GM19099 (cell line): ENCODE results near the gene SOX18.

ENCODE experiments used
- POLR2A ChIP-seq: IDR thresholded peaks from 3 replicates; pipeline ENCODE4 v1.6.1; 2011; ENCODE audit warnings: low read depth; ENCODE audit not compliant: insufficient read length; ENCODE audit errors: extremely low read depth

The SOX18 gene

GRCh38 chr20:64074184-64074789 is 24.8 kb upstream of the SOX18 start:
- TF ChIP-seq POLR2A = no peak

GRCh38 chr20:64073476-64074183 is 24.2 kb upstream of the SOX18 start:
- TF ChIP-seq POLR2A = no peak

- peak; percentile 9 for TF ChIP-seq POLR2A
Measured at GRCh38 chr20:64072498-64073063, 23.1 kb upstream of the SOX18 start.

GRCh38 chr20:64071341-64072332 is 22.2 kb upstream of the SOX18 start:
- peak; percentile 3 for TF ChIP-seq POLR2A

- no peak for TF ChIP-seq POLR2A
Measured at GRCh38 chr20:64070244-64070993, 21.0 kb upstream of the SOX18 start.

GRCh38 chr20:64069614-64070243 is 20.3 kb upstream of the SOX18 start:
- no peak for TF ChIP-seq POLR2A

GRCh38 chr20:64069209-64069613 is 19.8 kb upstream of the SOX18 start:
- TF ChIP-seq POLR2A = no peak

GRCh38 chr20:64068386-64069208 is 19.2 kb upstream of the SOX18 start:
- no peak for TF ChIP-seq POLR2A

- TF ChIP-seq POLR2A = no peak
Measured at GRCh38 chr20:64067733-64068307, 18.4 kb upstream of the SOX18 start.

GRCh38 chr20:64067005-64067632 is 17.7 kb upstream of the SOX18 start:
- TF ChIP-seq POLR2A = no peak

- peak; percentile 46 for TF ChIP-seq POLR2A
Measured at GRCh38 chr20:64065974-64066343, 16.5 kb upstream of the SOX18 start.
